Psoas muscle (tissue), 8 donors: Measurements from ENCODE around the gene GDF7. TPM values are rescaled to one million over a fixed set of nuclear protein-coding genes. Genes with fewer than 3 reads are reported as not detected.
A peak's percentile ranks its signal among the peaks of the same experiment; 100 is the strongest.

Source experiments
- ATAC-seq, 4 donors: fragments of 200-7000 bp; cut with Tn5 transposase; one replicate each; pipeline ENCODE4 v1.9.1; 2020; ENCODE audit warnings: moderate library complexity in 3 of 4, mild to moderate bottlenecking in 2 of 4
- DNase-seq, 2 donors: peaks; one replicate each; pipeline ENCODE4 v3.0.0-alpha.2; 2020
- H3K27ac ChIP-seq: fragments of 200-600 bp; one replicate; pipeline ENCODE4 v1.8.0; 2022
- H3K27me3 ChIP-seq, 3 donors: fragments of 200-600 bp in 1 of 3; one replicate each; pipeline versions ENCODE4 v1.6.1 to v1.8.0; 2013 to 2022; ENCODE audit warnings: low read length in 2 of 3, mild to moderate bottlenecking in 2 of 3, moderate library complexity in 1 of 3; ENCODE audit not compliant: insufficient read depth in 3 of 3
- H3K36me3 ChIP-seq, 2 donors: fragments of 200-600 bp in 1 of 2; one replicate each; pipeline versions ENCODE4 v1.6.1 to v1.8.0; 2013 to 2022; ENCODE audit warnings: low read depth in 1 of 2, mild to moderate bottlenecking in 1 of 2, moderate library complexity in 1 of 2; ENCODE audit not compliant: insufficient read depth in 1 of 2
- H3K4me1 ChIP-seq: fragments of 200-600 bp; one replicate; pipeline ENCODE4 v1.8.0; 2022
- H3K4me3 ChIP-seq: fragments of 200-600 bp; one replicate; pipeline ENCODE4 v1.8.0; 2022; ENCODE audit warnings: mild to moderate bottlenecking
- H3K9me3 ChIP-seq: fragments of 200-600 bp; one replicate; pipeline ENCODE4 v1.8.0; 2022
- WGBS, 3 donors: extraction: QIAGEN DNeasy Blood & Tissue Kit; methylation state at CpG; one replicate each; pipeline versions ENCODE4 v1.1.6 to v1.1.7; 2013; 5-methylcytosine and 5-hydroxymethylcytosine counted together
- intact Hi-C, 2 donors: fragments of 100-400 bp; cut with DNase I; formaldehyde crosslinking; loops; one replicate each; pipeline versions ENCODE4 v1.11.0 to v1.14.2; 2022
- polyA plus RNA-seq, 3 donors: library from polyadenylated mRNA; stranded (reverse); fragments of 200-250 nt; gene quantifications; one replicate each; pipeline ENCODE4 v1.2.3, GENCODE V29; 2013
- total RNA-seq, 4 donors: library from RNA; stranded (reverse); fragmentation: NEBNext Ultra II Directional in 2 of 4; extraction: Animal tissue kit (Norgen Biotek cat#: 25700) in 2 of 4; gene quantifications; one replicate each; pipeline versions ENCODE4 v1.2.1 to v1.2.4, GENCODE V29; 2021 to 2023
- TF ChIP-seq, protein P1 (sequence below): fragments of 200-600 bp; IDR thresholded peaks from one replicate; pipeline ENCODE4 v1.8.0; 2022; ENCODE audit warnings: antibody characterized with exemption
- donor health status: healthy with polysubstance abuse.
- donor health status: DM: no; HTN: no; CAD: no; lungs with moderate emphysema.
- donor health status: Bipolar disorder and iron deficiency.
- donor health status: healthy.
- donor health status: DM: yes; HTN: yes; CAD: no.
- donor health status: DM: no; HTN: no; CAD: no.
- donor health status: DM: no; HTN: no; CAD: no.
- donor health status: DM: yes; HTN: yes; CAD: no.

Gene GDF7
- total and polyA plus RNA-seq, 7 donors: 0.03 to 0.94 (median 0.04) TPM

DNA sequence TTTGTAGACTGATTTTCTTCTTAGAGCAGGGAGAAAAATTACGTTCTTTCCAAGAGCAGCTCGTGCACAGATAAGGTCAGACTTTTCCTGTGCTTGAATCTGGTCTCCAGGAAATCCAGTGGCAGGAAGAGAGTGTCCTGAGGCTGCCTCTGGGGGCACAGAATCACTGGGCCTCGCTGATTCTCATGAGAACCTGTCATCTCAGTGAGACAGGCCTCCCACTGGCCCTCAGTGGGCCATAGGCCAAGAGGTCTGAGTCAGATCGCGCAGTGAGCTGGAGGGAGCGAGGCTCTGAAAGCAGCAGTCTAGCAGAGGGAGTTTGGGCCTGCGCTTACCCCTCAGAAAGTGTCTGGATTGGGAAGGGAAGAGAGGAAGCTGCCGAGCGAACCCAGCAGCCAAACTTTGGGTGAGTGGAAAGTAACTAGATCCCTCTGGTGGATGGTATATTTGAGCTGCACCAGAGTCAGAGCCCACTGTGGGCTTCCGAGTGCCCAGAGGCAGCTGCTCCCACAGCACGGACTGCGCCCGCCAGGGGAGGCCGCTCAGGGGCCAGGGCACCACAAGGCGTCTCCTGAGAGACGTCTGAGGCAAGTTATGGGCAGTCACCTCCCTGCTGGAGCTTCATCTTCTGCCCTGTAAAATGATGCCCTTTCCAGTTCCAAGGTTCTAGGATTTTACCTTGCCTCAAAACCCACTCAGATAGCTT, 8.2 kb downstream of the GDF7 start:
- TF ChIP-seq, protein P1, sequence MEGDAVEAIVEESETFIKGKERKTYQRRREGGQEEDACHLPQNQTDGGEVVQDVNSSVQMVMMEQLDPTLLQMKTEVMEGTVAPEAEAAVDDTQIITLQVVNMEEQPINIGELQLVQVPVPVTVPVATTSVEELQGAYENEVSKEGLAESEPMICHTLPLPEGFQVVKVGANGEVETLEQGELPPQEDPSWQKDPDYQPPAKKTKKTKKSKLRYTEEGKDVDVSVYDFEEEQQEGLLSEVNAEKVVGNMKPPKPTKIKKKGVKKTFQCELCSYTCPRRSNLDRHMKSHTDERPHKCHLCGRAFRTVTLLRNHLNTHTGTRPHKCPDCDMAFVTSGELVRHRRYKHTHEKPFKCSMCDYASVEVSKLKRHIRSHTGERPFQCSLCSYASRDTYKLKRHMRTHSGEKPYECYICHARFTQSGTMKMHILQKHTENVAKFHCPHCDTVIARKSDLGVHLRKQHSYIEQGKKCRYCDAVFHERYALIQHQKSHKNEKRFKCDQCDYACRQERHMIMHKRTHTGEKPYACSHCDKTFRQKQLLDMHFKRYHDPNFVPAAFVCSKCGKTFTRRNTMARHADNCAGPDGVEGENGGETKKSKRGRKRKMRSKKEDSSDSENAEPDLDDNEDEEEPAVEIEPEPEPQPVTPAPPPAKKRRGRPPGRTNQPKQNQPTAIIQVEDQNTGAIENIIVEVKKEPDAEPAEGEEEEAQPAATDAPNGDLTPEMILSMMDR: no peak
- intact Hi-C loops: loop anchor here in 1 of 2 donors (5.0 kb wide), 2 partner anchors 442 to 968 kb away; no protein-coding TSS in a partner anchor
- WGBS, 3 donors: 48 to 56% (median 54%) methylated on average over 14 to 16 of the region's 16 CpGs
- Histone ChIP-seq H3K27ac (no peak overlapping the region), H3K27me3 (peaks cover 0 to 44% (median 20%) of the 10 kb centered on the region in 3 donors), H3K4me3 (no peak overlapping the region), H3K9me3 (no peaks in the 10 kb centered on the region), H3K4me1 (no peaks in the 10 kb centered on the region), H3K36me3 (no peaks in the 10 kb centered on the region)
- DNase-seq: peak; percentile 71 to 72
- ATAC-seq: peak; percentile 37 to 70 (median 62)

DNA sequence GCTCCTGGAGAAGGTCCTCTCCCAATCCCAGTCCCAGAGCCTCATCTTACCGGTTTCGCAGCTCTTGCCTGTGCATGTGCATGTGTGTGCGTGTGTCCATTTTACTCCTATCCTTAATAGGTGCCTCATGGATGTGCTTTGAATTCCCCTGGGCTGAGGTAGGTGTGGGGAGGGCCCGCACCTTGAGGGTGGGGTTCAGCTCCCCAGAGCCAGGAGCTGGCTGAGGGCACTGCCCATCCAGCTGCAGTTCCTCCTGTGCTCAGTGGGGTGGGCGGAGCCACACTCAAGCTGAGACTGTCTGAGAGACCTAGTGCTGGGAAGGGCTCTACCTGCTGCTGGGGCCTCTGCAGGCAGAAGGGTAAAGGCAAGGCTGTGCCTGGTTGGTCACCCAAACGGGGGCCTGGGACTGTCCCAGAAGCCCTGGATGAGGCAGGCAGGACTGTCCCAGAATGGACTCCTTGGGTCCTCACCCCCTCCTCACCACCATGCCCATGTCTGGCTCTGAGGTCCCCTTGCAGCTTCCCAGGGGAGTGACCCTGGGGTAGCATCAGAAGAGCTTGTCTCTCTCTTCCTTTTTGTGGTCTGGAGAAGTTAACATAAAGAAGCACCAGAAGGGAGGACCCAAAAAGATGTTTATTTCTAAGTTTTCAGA, 8.9 kb downstream of the GDF7 start:
- DNase-seq: no peak
- TF ChIP-seq, protein P1: no peak
- ATAC-seq: peak in 1 of 4 donors; percentile 8
- no peaks in the 10 kb centered on the region for H3K36me3 ChIP-seq
- peaks cover 0 to 37% (median 14%) of the 10 kb centered on the region in 3 donors for H3K27me3 ChIP-seq
- WGBS, 3 donors: 72 to 78% (median 74%) methylated on average over 6 of the region's 6 CpGs
- no peak overlapping the region for H3K27ac ChIP-seq
- no peak overlapping the region for H3K4me3 ChIP-seq
- intact Hi-C loops: loop anchor here in 1 of 2 donors (5.0 kb wide), 1 partner anchor 441 kb away; no protein-coding TSS in a partner anchor
- no peaks in the 10 kb centered on the region for H3K9me3 ChIP-seq
- no peaks in the 10 kb centered on the region for H3K4me1 ChIP-seq

DNA sequence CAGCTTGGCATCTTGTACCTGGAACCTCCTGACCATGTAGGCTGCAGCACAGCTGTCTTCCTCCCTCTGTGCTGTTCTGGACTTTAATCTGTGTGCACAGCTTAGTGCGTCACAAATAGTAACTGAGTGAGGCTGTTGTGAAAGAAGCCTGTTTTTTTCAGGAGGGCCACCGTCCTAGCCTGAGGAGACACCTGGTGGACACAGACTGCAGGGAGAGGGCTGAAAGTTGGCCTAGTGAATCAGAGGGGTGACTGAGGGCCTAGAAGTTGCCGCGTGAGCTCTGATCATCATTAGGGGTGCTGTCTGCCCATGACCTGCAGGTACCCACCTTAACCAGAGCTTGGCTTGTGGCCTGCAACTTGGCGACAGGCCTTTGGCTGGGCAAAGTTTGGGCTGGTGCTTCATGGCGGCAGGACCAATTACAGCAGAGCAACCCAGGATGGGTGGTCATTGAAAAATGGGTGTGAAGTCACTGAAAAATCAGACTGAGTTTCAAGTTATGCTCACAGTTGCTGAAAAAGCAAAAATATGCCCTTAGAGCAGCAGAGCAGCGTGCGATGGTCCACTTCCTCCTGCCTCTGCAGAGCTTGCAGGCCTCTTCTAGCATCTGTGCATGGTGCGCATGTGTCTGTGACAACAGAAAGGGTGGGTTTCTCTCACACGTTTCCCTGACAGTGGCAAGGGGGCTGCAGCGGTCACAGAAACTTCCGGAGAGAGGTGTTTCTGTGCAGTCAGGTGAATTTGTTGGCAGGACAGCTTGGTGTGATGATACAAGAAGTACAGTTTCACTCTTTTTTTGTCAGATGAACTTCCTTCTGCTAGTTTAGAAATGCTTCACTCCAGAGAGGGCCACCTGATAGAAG, 9.6 kb downstream of the GDF7 start:
- Histone ChIP-seq H3K27me3 (peaks cover 0 to 29% (median 8%) of the 10 kb centered on the region in 3 donors), H3K9me3 (no peaks in the 10 kb centered on the region), H3K27ac (no peak overlapping the region), H3K4me1 (no peaks in the 10 kb centered on the region), H3K36me3 (no peaks in the 10 kb centered on the region), H3K4me3 (no peak overlapping the region)
- 83 to 87% (median 87%) methylated on average over 12 of the region's 12 CpGs for WGBS, 3 donors
- ATAC-seq: peak; percentile 34 to 86 (median 70)
- intact Hi-C loops: loop anchor here in 1 of 2 donors (5.0 kb wide), 1 partner anchor 441 kb away; no protein-coding TSS in a partner anchor
- TF ChIP-seq, protein P1: no peak
- DNase-seq: no peak

DNA sequence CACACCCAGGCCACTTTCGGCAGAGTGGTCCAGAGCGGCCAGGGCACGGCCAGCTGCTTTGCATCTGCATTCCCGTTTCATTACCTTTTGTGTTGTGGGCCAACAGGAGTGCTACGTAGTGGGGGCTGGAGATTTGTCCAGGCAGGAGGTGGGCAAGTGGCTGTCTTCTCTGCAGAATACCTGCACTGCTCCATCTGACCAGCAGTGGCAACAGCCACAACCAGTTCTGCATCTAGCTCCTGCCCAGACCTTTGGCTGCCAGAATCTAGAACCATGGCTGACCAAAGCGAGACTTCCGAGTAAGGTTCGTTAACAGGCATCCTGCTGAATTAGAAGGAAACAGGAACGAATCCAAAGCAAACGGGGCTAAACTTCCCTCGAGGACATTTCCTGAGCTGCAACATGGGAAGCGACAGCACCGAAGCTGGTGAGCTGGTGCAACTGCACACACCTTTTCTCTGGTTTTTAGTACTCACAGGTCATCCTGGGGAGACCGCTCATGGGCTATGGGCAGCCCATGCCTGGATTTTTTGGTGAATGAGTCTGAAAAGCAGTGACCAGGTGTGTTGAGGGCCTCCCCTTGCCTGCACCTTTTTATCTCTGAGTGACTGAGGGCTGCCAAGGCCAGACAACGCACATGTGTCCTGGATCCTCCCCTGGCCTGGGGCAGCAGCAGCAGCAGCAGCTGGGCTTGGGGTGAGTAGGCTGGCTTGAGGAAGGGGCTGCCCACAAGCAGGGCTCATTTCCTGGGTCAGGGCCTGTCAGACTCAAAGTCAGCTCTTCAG, 10.5 kb downstream of the GDF7 start:
- H3K27ac ChIP-seq: no peak overlapping the region
- TF ChIP-seq, protein P1: no peak
- 78 to 83% (median 79%) methylated on average over 15 of the region's 15 CpGs for WGBS, 3 donors
- no peak overlapping the region for H3K4me3 ChIP-seq
- intact Hi-C loops: loop anchor here in 1 of 2 donors (5.0 kb wide), 1 partner anchor 440 kb away; no protein-coding TSS in a partner anchor
- peaks cover 0 to 20% (median 1%) of the 10 kb centered on the region in 3 donors for H3K27me3 ChIP-seq
- no peaks in the 10 kb centered on the region for H3K4me1 ChIP-seq
- H3K9me3 ChIP-seq: no peaks in the 10 kb centered on the region
- DNase-seq (no peak), ATAC-seq (no peak)
- H3K36me3 ChIP-seq: no peaks in the 10 kb centered on the region
